Choroid plexus epithelial cell (primary cell): ENCODE results near the gene MICAL3.

Source experiments
- DNase-seq: peaks from one replicate; pipeline ENCODE4 v3.0.0-alpha.2; 2010; ENCODE audit warnings: low read depth
- H3K4me3 ChIP-seq: 2 replicates; pipeline ENCODE4 v1.5.1; 2011; ENCODE audit warnings: low read depth, mild to moderate bottlenecking, control low read depth, low read length, moderate library complexity
- CTCF ChIP-seq: conservative IDR thresholded peaks from 2 replicates; pipeline ENCODE4 v1.5.1; 2011; ENCODE audit warnings: low read depth, mild to moderate bottlenecking, control low read depth, inconsistent platforms, low read length, moderate library complexity

The MICAL3 gene

GRCh38 chr22:17944256-17944655, 80.1 kb downstream of the MICAL3 start:
- DNase-seq: no peak
- no peak overlapping the region for H3K4me3 ChIP-seq
- no peak for TF ChIP-seq CTCF

- no peak for TF ChIP-seq CTCF
- H3K4me3 ChIP-seq: no peak overlapping the region
- no peak for DNase-seq
Observed at GRCh38 chr22:17943533-17944249, 80.7 kb downstream of the MICAL3 start.

GRCh38 chr22:17942721-17943120, 81.6 kb downstream of the MICAL3 start:
- no peak for DNase-seq
- H3K4me3 ChIP-seq: no peak overlapping the region
- TF ChIP-seq CTCF: no peak

- TF ChIP-seq CTCF: no peak
- no peak for DNase-seq
- H3K4me3 ChIP-seq: no peak overlapping the region
Observed at GRCh38 chr22:17941471-17942406, 82.6 kb downstream of the MICAL3 start.

- no peak overlapping the region for H3K4me3 ChIP-seq
- no peak for TF ChIP-seq CTCF
- DNase-seq: no peak
Observed at GRCh38 chr22:17939579-17939978, 84.8 kb downstream of the MICAL3 start.

GRCh38 chr22:17939011-17939410, 85.3 kb downstream of the MICAL3 start:
- no peak overlapping the region for H3K4me3 ChIP-seq
- TF ChIP-seq CTCF: no peak
- DNase-seq: no peak
